Endometrium (tissue), 2 donors: Measurements from ENCODE around the gene SH3RF3.
"Not testable (repeated sequence)": the region's sequence is repeated elsewhere in the genome, so short reads cannot be mapped to it uniquely, and the experiment has no call there.

ENCODE experiments used
- FAIRE-seq: peaks from 2 replicates; lab custom pipeline; 2012; peaks lifted over from hg19 to GRCh38; lab: Jason Lieb, UNC
- donor health status: control.
- donor health status: control.

SH3RF3 gene

GRCh38 chr2:109159096-109159495 is 30.1 kb downstream of the SH3RF3 start:
- FAIRE-seq: no peak

- no peak for FAIRE-seq
Observed at GRCh38 chr2:109160714-109161440, 31.9 kb downstream of the SH3RF3 start.

- FAIRE-seq: not testable (repeated sequence)
Observed at GRCh38 chr2:109162367-109162766, 33.4 kb downstream of the SH3RF3 start.

- FAIRE-seq: no peak
Observed at GRCh38 chr2:109162999-109163398, 34.0 kb downstream of the SH3RF3 start.

GRCh38 chr2:109164311-109164710 is 35.3 kb downstream of the SH3RF3 start:
- FAIRE-seq: no peak

GRCh38 chr2:109164739-109165221 is 35.8 kb downstream of the SH3RF3 start:
- FAIRE-seq: no peak

- FAIRE-seq: no peak
Observed at GRCh38 chr2:109166811-109167210, 37.8 kb downstream of the SH3RF3 start.

GRCh38 chr2:109168086-109168485 is 39.1 kb downstream of the SH3RF3 start:
- FAIRE-seq: no peak

GRCh38 chr2:109168716-109169115 is 39.7 kb downstream of the SH3RF3 start:
- no peak for FAIRE-seq

GRCh38 chr2:109170645-109171044 is 41.6 kb downstream of the SH3RF3 start:
- no peak for FAIRE-seq

GRCh38 chr2:109171444-109172334 is 42.7 kb downstream of the SH3RF3 start:
- FAIRE-seq: no peak

GRCh38 chr2:109172556-109173105 is 43.6 kb downstream of the SH3RF3 start:
- FAIRE-seq: no peak

- FAIRE-seq: no peak
Observed at GRCh38 chr2:109173311-109174171, 44.5 kb downstream of the SH3RF3 start.

- FAIRE-seq: no peak
Observed at GRCh38 chr2:109174214-109174613, 45.2 kb downstream of the SH3RF3 start.

- no peak for FAIRE-seq
Observed at GRCh38 chr2:109174626-109175349, 45.8 kb downstream of the SH3RF3 start.

GRCh38 chr2:109175350-109175678 is 46.3 kb downstream of the SH3RF3 start:
- no peak for FAIRE-seq

- FAIRE-seq: no peak
Observed at GRCh38 chr2:109176928-109177327, 47.9 kb downstream of the SH3RF3 start.

- FAIRE-seq: no peak
Observed at GRCh38 chr2:109177635-109178034, 48.6 kb downstream of the SH3RF3 start.

- no peak for FAIRE-seq
Observed at GRCh38 chr2:109178968-109179367, 50.0 kb downstream of the SH3RF3 start.

- no peak for FAIRE-seq
Observed at GRCh38 chr2:109180786-109181185, 51.8 kb downstream of the SH3RF3 start.

- no peak for FAIRE-seq
Observed at GRCh38 chr2:109182426-109182825, 53.4 kb downstream of the SH3RF3 start.
